Measurements from ENCODE around the gene MTMR1. TPM values are rescaled to one million over a fixed set of nuclear protein-coding genes. Genes with fewer than 3 reads are reported as not detected.

The MTMR1 gene
- total and polyA plus RNA-seq, 2 donors (not counting 3 experiments of a cell fraction or from before 2014, with no cell fraction given), result 17.1 to 20.3 TPM

DNA sequence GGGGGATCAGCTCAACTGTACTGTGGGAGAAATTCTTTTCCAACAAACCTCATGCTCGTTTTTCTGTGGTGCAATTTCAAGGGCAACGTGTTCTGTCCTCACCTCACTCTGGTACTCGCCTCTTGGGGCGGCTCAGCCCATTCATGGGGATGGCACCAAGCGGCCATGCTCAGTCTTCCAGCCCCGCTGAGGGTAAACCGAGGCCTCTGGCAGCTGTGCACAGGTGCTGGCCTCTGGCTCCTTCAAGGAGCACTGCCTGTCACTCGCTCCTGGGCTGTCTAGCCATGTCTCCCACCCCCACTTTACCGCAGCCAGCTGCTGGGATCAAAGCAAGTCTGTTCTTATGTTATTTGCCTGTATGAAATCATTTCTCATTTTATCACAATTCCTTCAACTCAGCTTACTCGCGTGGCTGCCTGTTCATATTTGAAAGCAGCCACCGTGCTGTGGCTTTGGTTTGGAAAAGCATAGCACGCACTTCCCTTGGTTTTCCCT lies 70.2 kb downstream of the MTMR1 start:
- BruUV-seq (replicated peaks), result no TSS peak
- Histone ChIP-seq H3K9me1 (replicated peaks; ENCODE audit: control insufficient read depth, extremely low read depth, insufficient read depth, low read length) (no peaks in the 10 kb centered on the region), H4K20me1 (replicated peaks; ENCODE audit: control insufficient read depth, extremely low read depth, insufficient read depth, low read length) (no peaks in the 10 kb centered on the region), H3K4me2 (ENCODE audit: insufficient read depth, low read length) (no peak overlapping the region), H3K9ac (replicated peaks; ENCODE audit: extremely low read depth, insufficient read depth, low read length) (no peak overlapping the region), H3K36me3 (ENCODE audit: control insufficient read depth in 2 of 2, extremely low read depth in 1 of 2, insufficient read depth in 2 of 2, low read length in 2 of 2) (peaks cover 0 to 3% of the 10 kb centered on the region in 2 experiments), H3K79me2 (ENCODE audit: control insufficient read depth, insufficient read depth, low read length) (no peaks in the 10 kb centered on the region), H2AFZ (ENCODE audit: low read depth, low read length) (no peak overlapping the region), H3K4me3 (replicated peaks in 1 of 3; ENCODE audit: insufficient read depth in 1 of 3, low read depth in 1 of 3, low read length in 3 of 3) (no peak overlapping the region), H3K27me3 (ENCODE audit: control insufficient read depth in 2 of 2, insufficient read depth in 2 of 2, low read length in 2 of 2) (no peaks in the 10 kb centered on the region), H3K4me1 (ENCODE audit: control insufficient read depth, extremely low read depth, insufficient read depth, low read length) (no peaks in the 10 kb centered on the region), H3K27ac (ENCODE audit: insufficient read depth, low read depth, low read length) (no peak overlapping the region), H3K9me3 (replicated peaks; ENCODE audit: control insufficient read depth, insufficient read depth, low read length) (no peaks in the 10 kb centered on the region)
- dilution Hi-C loops (cut with MboI; ENCODE audit: extremely low pct_ligation_motif_present, low sequenced_read_pairs) (no loop called here), intact Hi-C loops (cut with micrococcal nuclease) (no loop called here)
- DNase-seq (ENCODE audit: low read depth, low spot score), result no peak
- CTCF ChIA-PET, result interaction anchor here (1.2 to 1.9 kb wide), 2 partner anchors 9 to 319 kb away, joined by 4 to 6 read pairs; no protein-coding TSS in a partner anchor
- no peak for FAIRE-seq
- POLR2A ChIA-PET, result no interaction called here
- no peak for TF ChIP-seq POLR2AphosphoS5 (IDR thresholded peaks at IDR 0.05; ENCODE audit: insufficient read depth, low read depth, low read length)
- TF ChIP-seq JUN (IDR thresholded peaks at IDR 0.05; ENCODE audit: borderline replicate concordance, insufficient read depth, insufficient read length, low read depth), result no peak
- TF ChIP-seq CTCF (IDR thresholded peaks at IDR 0.05; ENCODE audit: extremely low read depth in 1 of 2, insufficient read depth in 1 of 2, low read depth in 1 of 2, low read length in 2 of 2), result no peak
- TF ChIP-seq EZH2 (IDR thresholded peaks at IDR 0.05; ENCODE audit: borderline replicate concordance, low read depth, low read length, severe bottlenecking), result no peak
- no peak for TF ChIP-seq GATA2 (IDR thresholded peaks at IDR 0.05; ENCODE audit: insufficient read depth, insufficient read length, low read depth, low read length)
- TF ChIP-seq, protein P1, sequence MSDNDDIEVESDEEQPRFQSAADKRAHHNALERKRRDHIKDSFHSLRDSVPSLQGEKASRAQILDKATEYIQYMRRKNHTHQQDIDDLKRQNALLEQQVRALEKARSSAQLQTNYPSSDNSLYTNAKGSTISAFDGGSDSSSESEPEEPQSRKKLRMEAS (IDR thresholded peaks at IDR 0.05; ENCODE audit: insufficient read depth, insufficient read length), result no peak

All from endothelial cell of umbilical vein (primary cell).